Colonic mucosa (tissue), 4 donors: Measurements from ENCODE around the gene MKS1. TPM values are rescaled to one million over a fixed set of nuclear protein-coding genes. Genes with fewer than 3 reads are reported as not detected.
A peak's percentile ranks its signal among the peaks of the same experiment; 100 is the strongest.

Experiments used
- DNase-seq: peaks from one replicate; pipeline ENCODE4 v3.0.0-alpha.2; 2020
- H3K27ac ChIP-seq: fragments of 200-600 bp; one replicate; pipeline ENCODE4 v1.8.0; 2021
- H3K27me3 ChIP-seq: fragments of 200-600 bp; one replicate; pipeline ENCODE4 v1.8.0; 2021
- H3K36me3 ChIP-seq: fragments of 200-600 bp; one replicate; pipeline ENCODE4 v1.8.0; 2021
- H3K4me1 ChIP-seq: fragments of 200-600 bp; one replicate; pipeline ENCODE4 v1.8.0; 2021; ENCODE audit warnings: mild to moderate bottlenecking
- H3K4me3 ChIP-seq: fragments of 200-600 bp; one replicate; pipeline ENCODE4 v1.8.0; 2021
- H3K9ac ChIP-seq, 2 donors: one replicate each; pipeline ENCODE4 v1.7.0; 2013; ENCODE audit warnings: control low read depth in 2 of 2, low read depth in 2 of 2, low read length in 2 of 2
- H3K9me3 ChIP-seq: fragments of 200-600 bp; one replicate; pipeline ENCODE4 v1.8.0; 2021
- intact Hi-C: fragments of 100-400 bp; cut with DNase I; formaldehyde crosslinking; loops from one replicate; pipeline ENCODE4 v1.14.1; 2022
- total RNA-seq, 2 donors: library from RNA; stranded (reverse); fragmentation: NEBNext Ultra II Directional in 1 of 2; extraction: Animal tissue kit (Norgen Biotek cat#: 25700) in 1 of 2; gene quantifications; one replicate each; pipeline ENCODE4 v1.2.1, GENCODE V29; 2021
- TF ChIP-seq, protein P1 (sequence below): fragments of 200-600 bp; IDR thresholded peaks from one replicate; pipeline ENCODE4 v1.8.0; 2022; ENCODE audit warnings: antibody characterized with exemption, mild to moderate bottlenecking
- donor health status: healthy.
- donor health status: DM: no; HTN: no; CAD: no.
- donor health status: DM: no; HTN: no; CAD: no.

MKS1 gene
- total RNA-seq, 2 donors from 2014 or later = 13.8 to 18.4 TPM

DNA sequence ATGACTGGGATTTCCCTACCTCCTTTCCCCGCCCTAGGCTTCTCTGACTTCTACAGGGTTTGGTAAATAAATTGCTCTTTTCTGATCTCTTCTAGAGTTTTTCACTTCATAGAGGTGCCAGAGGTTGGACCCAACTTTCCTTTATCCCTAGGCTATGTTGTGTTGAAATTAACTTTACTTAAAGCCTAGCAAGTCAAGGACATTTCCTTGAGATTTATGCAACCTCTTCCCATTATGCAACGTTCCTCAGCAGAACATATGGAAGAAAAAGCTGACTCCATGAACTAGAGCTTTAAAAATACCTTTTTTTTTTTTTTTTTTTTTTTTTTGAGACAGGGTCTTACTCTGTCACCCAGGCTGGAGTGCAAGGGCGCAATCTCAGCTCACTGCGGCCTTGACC is 46.2 kb upstream of the MKS1 start:
- Histone ChIP-seq H3K36me3 (no peaks in the 10 kb centered on the region), H3K4me1 (no peaks in the 10 kb centered on the region), H3K9me3 (no peaks in the 10 kb centered on the region), H3K9ac (no peak overlapping the region), H3K27ac (no peak overlapping the region), H3K4me3 (no peak overlapping the region), H3K27me3 (peaks cover 6% of the 10 kb centered on the region)
- no peak for DNase-seq
- intact Hi-C loops = no loop called here
- TF ChIP-seq, protein P1, sequence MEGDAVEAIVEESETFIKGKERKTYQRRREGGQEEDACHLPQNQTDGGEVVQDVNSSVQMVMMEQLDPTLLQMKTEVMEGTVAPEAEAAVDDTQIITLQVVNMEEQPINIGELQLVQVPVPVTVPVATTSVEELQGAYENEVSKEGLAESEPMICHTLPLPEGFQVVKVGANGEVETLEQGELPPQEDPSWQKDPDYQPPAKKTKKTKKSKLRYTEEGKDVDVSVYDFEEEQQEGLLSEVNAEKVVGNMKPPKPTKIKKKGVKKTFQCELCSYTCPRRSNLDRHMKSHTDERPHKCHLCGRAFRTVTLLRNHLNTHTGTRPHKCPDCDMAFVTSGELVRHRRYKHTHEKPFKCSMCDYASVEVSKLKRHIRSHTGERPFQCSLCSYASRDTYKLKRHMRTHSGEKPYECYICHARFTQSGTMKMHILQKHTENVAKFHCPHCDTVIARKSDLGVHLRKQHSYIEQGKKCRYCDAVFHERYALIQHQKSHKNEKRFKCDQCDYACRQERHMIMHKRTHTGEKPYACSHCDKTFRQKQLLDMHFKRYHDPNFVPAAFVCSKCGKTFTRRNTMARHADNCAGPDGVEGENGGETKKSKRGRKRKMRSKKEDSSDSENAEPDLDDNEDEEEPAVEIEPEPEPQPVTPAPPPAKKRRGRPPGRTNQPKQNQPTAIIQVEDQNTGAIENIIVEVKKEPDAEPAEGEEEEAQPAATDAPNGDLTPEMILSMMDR = no peak

DNA sequence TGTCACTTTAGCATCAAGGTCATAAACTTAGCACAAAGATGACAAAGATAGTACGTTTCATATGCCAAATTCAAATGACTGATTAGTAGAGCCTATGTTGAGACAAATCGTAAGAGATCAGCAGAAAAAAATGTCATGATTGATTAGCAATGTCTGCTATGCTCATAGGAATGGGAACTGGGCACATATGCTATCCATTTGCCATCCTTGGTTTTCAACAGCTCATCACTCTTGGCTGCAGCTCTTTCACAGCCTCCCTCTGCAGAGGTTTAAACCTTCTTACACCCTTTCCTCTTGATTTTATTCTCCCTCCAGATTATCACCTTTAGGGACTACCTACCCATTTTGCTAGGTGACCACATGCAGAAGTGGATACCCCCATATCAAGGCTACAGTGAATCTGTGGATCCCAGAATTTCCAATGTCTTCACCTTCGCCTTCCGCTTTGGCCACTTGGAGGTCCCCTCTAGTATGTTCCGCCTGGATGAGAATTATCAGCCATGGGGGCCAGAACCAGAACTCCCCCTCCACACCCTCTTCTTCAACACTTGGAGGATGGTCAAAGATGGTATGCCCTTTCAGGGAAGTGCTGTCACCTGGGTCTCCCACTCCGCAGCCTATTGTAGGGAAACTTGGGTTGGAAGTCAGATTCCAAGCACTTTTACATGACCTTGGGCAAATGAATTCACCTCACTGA is 45.5 kb upstream of the MKS1 start:
- Histone ChIP-seq H3K27me3 (peaks cover 6% of the 10 kb centered on the region), H3K4me3 (no peak overlapping the region), H3K9ac (no peak overlapping the region), H3K27ac (no peak overlapping the region), H3K9me3 (no peaks in the 10 kb centered on the region), H3K4me1 (no peaks in the 10 kb centered on the region), H3K36me3 (no peaks in the 10 kb centered on the region)
- DNase-seq = peak; percentile 1
- intact Hi-C loops = no loop called here
- TF ChIP-seq, protein P1 = no peak

DNA sequence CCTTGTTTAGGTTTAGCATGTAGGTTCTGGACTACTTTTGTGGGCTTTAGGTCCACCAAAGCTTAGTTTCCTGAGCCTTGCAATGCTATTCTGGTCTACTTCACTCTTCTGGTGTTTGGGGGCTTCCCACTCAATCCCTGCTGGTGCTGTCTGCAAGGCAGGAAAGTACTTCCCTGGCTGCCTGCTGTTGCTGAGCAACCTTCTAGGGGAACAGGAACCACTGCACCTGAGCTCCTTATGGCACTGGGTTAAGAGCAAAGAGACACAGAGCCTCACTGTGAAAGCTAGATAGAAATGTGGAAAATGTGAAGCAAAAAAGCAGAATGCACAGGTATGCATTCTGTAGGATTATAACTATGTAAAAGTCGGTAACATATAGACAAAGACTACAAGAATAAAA is 44.7 kb upstream of the MKS1 start:
- Histone ChIP-seq H3K27ac (no peak overlapping the region), H3K36me3 (no peaks in the 10 kb centered on the region), H3K4me3 (no peak overlapping the region), H3K4me1 (no peaks in the 10 kb centered on the region), H3K9ac (no peak overlapping the region), H3K27me3 (peaks cover 6% of the 10 kb centered on the region), H3K9me3 (no peaks in the 10 kb centered on the region)
- peak; percentile 8 for DNase-seq
- TF ChIP-seq, protein P1 = no peak
- intact Hi-C loops = no loop called here

DNA sequence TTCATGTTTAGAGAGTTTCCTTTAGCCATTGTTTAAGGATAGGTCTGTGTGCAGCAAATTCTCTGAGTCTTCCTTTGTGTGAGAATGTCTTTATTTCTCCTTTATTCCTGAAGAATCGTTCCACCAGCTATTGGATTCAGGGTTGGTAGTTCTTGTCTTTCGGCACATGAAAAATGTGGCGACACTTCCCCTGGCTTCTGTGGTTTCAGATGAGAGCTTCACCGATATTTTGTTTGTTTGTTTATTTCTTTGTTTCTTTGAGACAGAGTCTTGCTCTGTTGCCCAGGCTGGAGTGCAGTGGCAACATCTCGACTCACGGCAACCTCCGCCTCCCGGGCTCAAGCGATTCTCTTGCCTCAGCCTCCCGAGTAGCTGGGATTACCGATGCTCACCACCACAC is 43.1 kb upstream of the MKS1 start:
- intact Hi-C loops = no loop called here
- Histone ChIP-seq H3K9me3 (no peaks in the 10 kb centered on the region), H3K36me3 (no peaks in the 10 kb centered on the region), H3K9ac (no peak overlapping the region), H3K27ac (no peak overlapping the region), H3K4me3 (no peak overlapping the region), H3K27me3 (peaks cover 6% of the 10 kb centered on the region), H3K4me1 (no peaks in the 10 kb centered on the region)
- TF ChIP-seq, protein P1 = no peak
- DNase-seq = peak; percentile 6

DNA sequence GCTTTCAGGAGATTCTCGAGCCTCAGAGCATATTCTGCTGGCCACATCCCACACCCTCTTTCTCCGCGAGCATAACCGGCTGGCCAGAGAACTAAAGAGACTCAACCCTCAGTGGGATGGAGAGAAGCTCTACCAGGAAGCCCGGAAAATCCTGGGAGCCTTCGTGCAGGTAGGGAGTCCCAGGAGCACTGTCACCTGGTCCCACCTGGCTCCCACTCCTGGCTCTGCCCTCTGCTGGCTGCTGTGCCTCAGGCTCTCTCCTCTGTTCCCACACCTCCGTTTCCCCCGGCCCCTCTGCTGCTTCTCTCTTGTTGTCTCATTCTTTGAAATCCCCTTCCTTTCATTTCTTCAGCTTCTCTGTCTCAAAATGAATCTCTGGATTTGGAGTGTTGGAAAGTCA is 35.7 kb upstream of the MKS1 start:
- H3K27me3 ChIP-seq = no peaks in the 10 kb centered on the region
- no peaks in the 10 kb centered on the region for H3K4me1 ChIP-seq
- TF ChIP-seq, protein P1 = no peak
- no peak overlapping the region for H3K27ac ChIP-seq
- no peak overlapping the region for H3K9ac ChIP-seq
- H3K9me3 ChIP-seq = no peaks in the 10 kb centered on the region
- intact Hi-C loops = no loop called here
- no peak for DNase-seq
- H3K36me3 ChIP-seq = no peaks in the 10 kb centered on the region
- no peak overlapping the region for H3K4me3 ChIP-seq
